Testis (tissue), 3 donors: ENCODE results near the gene SMPDL3A. TPM values are rescaled to one million over a fixed set of nuclear protein-coding genes. Genes with fewer than 3 reads are reported as not detected.

Experiments
- DNase-seq: peaks from one replicate; pipeline ENCODE4 v3.0.0-alpha.2; 2019
- H3K27ac ChIP-seq, 2 donors: fragments of 200-600 bp; sonication (generic); one replicate each; pipeline ENCODE4 v1.5.1; 2019
- H3K27me3 ChIP-seq: fragments of 200-600 bp; sonication (generic); one replicate; pipeline ENCODE4 v1.5.1; 2019
- H3K36me3 ChIP-seq: fragments of 200-600 bp; sonication (generic); one replicate; pipeline ENCODE4 v1.5.1; 2017; ENCODE audit warnings: low read depth; ENCODE audit errors: missing control alignments
- H3K4me1 ChIP-seq: fragments of 200-600 bp; sonication (generic); one replicate; pipeline ENCODE4 v1.5.1; 2019
- H3K4me3 ChIP-seq, 2 donors: fragments of 200-600 bp; sonication (generic); one replicate each; pipeline ENCODE4 v1.5.1; 2017 to 2019
- H3K9me3 ChIP-seq: fragments of 200-600 bp; sonication (generic); one replicate; pipeline ENCODE4 v1.5.1; 2017
- CTCF ChIP-seq, 3 experiments: fragments of 450-650 bp in 2 of 3; fragments of 200-600 bp in 1 of 3; sonication (generic) in 1 of 3; IDR thresholded peaks; one replicate each; pipeline ENCODE4 v1.5.1; 2016 to 2019; ENCODE audit warnings: antibody characterized with exemption in 3 of 3, mild to moderate bottlenecking in 2 of 3, moderate library complexity in 1 of 3
- POLR2A ChIP-seq: fragments of 450-650 bp; IDR thresholded peaks from one replicate; pipeline ENCODE4 v1.6.1; 2017; ENCODE audit warnings: antibody characterized with exemption, mild to moderate bottlenecking, moderate library complexity
- WGBS, 2 donors: methylation state at CpG; one replicate each; pipeline ENCODE4 v1.1.5; 2018; 5-methylcytosine and 5-hydroxymethylcytosine counted together
- intact Hi-C: fragments of 100-400 bp; cut with DNase I; formaldehyde crosslinking; loops from one replicate; pipeline ENCODE4 v1.15.1; 2023; ENCODE audit warnings: low total_unique reads
- polyA plus RNA-seq: library from polyadenylated mRNA; stranded (reverse); fragments of 350-450 nt; fragmentation: Illumina TruSeq; extraction: RNeasy Lipid Tissue Mini Kit (QIAGEN cat#74804); gene quantifications from one replicate; pipeline ENCODE4 v1.2.3, GENCODE V29; 2014; ENCODE audit warnings: low read depth, low replicate concordance; ENCODE audit not compliant: insufficient read depth
- total RNA-seq, 2 donors: library from RNA; depleted of rRNA; stranded (reverse); fragments of >200 nt; gene quantifications; one replicate each; pipeline ENCODE4 v1.2.3, GENCODE V29; 2016

Gene SMPDL3A
- total and polyA plus RNA-seq, 3 donors from 2014 or later = 3.6 to 3.9 (median 3.9) TPM

- Histone ChIP-seq H3K36me3 (no peaks in the 10 kb centered on the region), H3K4me1 (peaks cover 7% of the 10 kb centered on the region), H3K27ac (no peak overlapping the region), H3K4me3 (no peak overlapping the region), H3K9me3 (no peaks in the 10 kb centered on the region), H3K27me3 (no peaks in the 10 kb centered on the region)
- 44 to 85% methylated on average over 1 of the region's 1 CpG for WGBS, 2 donors
- TF ChIP-seq POLR2A (no peak), CTCF (IDR thresholded peaks at IDR 0.05) (no peak)
- intact Hi-C loops = no loop called here
- DNase-seq = no peak
These were observed 36.6 kb upstream of the SMPDL3A start for GRCh38 chr6:122752459-122752858.

GRCh38 chr6:122753000-122753687 is 35.9 kb upstream of the SMPDL3A start:
- Histone ChIP-seq H3K4me3 (no peak overlapping the region), H3K36me3 (no peaks in the 10 kb centered on the region), H3K4me1 (peaks cover 7% of the 10 kb centered on the region), H3K9me3 (no peaks in the 10 kb centered on the region), H3K27ac (peak overlapping the region; percentile 21 to 68), H3K27me3 (no peaks in the 10 kb centered on the region)
- WGBS, 2 donors = 46 to 53% methylated on average over 10 of the region's 10 CpGs
- DNase-seq = no peak
- intact Hi-C loops = no loop called here
- TF ChIP-seq CTCF (IDR thresholded peaks at IDR 0.05) (no peak), POLR2A (no peak)

- Histone ChIP-seq H3K36me3 (no peaks in the 10 kb centered on the region), H3K4me1 (peaks cover 7% of the 10 kb centered on the region), H3K4me3 (no peak overlapping the region), H3K27ac (peak overlapping the region; percentile 26 to 68), H3K9me3 (no peaks in the 10 kb centered on the region), H3K27me3 (no peaks in the 10 kb centered on the region)
- intact Hi-C loops = no loop called here
- 21 to 28% methylated on average over 5 of the region's 5 CpGs for WGBS, 2 donors
- peak; percentile 87 for DNase-seq
- no peak for TF ChIP-seq CTCF (IDR thresholded peaks at IDR 0.05)
These were observed 35.4 kb upstream of the SMPDL3A start for GRCh38 chr6:122753688-122754056.

- TF ChIP-seq POLR2A = no peak
- TF ChIP-seq CTCF (IDR thresholded peaks at IDR 0.05) = no peak
- no peaks in the 10 kb centered on the region for H3K36me3 ChIP-seq
- intact Hi-C loops = no loop called here
- WGBS, 2 donors = 49 to 63% methylated on average over 5 of the region's 5 CpGs
- peak overlapping the region; percentile 26 to 41 for H3K27ac ChIP-seq
- H3K27me3 ChIP-seq = no peaks in the 10 kb centered on the region
- peak; percentile 26 for DNase-seq
- no peaks in the 10 kb centered on the region for H3K9me3 ChIP-seq
- H3K4me1 ChIP-seq = peaks cover 7% of the 10 kb centered on the region
- H3K4me3 ChIP-seq = no peak overlapping the region
These were observed 34.8 kb upstream of the SMPDL3A start for GRCh38 chr6:122754191-122754731.

- intact Hi-C loops = no loop called here
- Histone ChIP-seq H3K27ac (no peak overlapping the region), H3K36me3 (no peaks in the 10 kb centered on the region), H3K4me3 (no peak overlapping the region), H3K9me3 (no peaks in the 10 kb centered on the region), H3K4me1 (peaks cover 7% of the 10 kb centered on the region), H3K27me3 (no peaks in the 10 kb centered on the region)
- TF ChIP-seq POLR2A (no peak), CTCF (IDR thresholded peaks at IDR 0.05) (no peak)
- WGBS, 2 donors = 73 to 80% methylated on average over 9 of the region's 9 CpGs
- no peak for DNase-seq
These were observed 33.2 kb upstream of the SMPDL3A start for GRCh38 chr6:122755901-122756300.
